Type B pancreatic cell (in vitro differentiated cells): ENCODE data around the gene SKAP1. TPM values are rescaled to one million over a fixed set of nuclear protein-coding genes. Genes with fewer than 3 reads are reported as not detected.
A peak's percentile ranks its signal among the peaks of the same experiment; 100 is the strongest.

Experiments used
- DNase-seq: peaks from one replicate; pipeline ENCODE4 v3.0.0; 2021; ENCODE audit warnings: mixed read lengths; ENCODE audit not compliant: unreplicated experiment; ENCODE audit errors: extremely low spot score
- H3K27ac Mint-ChIP-seq: 2 replicates; pipeline ENCODE4 v1.8.0; 2021; ENCODE audit warnings: mild to moderate bottlenecking, mixed read lengths
- H3K27me3 Mint-ChIP-seq: 2 replicates; pipeline ENCODE4 v1.8.0; 2021; ENCODE audit warnings: mixed read lengths
- H3K36me3 Mint-ChIP-seq: 2 replicates; pipeline ENCODE4 v1.8.0; 2021; ENCODE audit warnings: mixed read lengths
- H3K4me1 Mint-ChIP-seq: one replicate; pipeline ENCODE4 v1.8.0; 2021; ENCODE audit warnings: mixed read lengths; ENCODE audit not compliant: unreplicated experiment
- H3K4me3 Mint-ChIP-seq: 2 replicates; pipeline ENCODE4 v1.8.0; 2021; ENCODE audit warnings: mild to moderate bottlenecking, mixed read lengths
- H3K9me3 Mint-ChIP-seq: 2 replicates; pipeline ENCODE4 v1.8.0; 2021; ENCODE audit warnings: mixed read lengths
- total RNA-seq: library from RNA; stranded (reverse); gene quantifications from 2 replicates; pipeline ENCODE4 v1.2.1, GENCODE V29; 2021; ENCODE audit warnings: low replicate concordance
- TF ChIP-seq, protein P1 (sequence below): fragments of 200-600 bp; sonication (generic); conservative IDR thresholded peaks from 2 replicates; pipeline ENCODE4 v1.5.0; 2021; ENCODE audit warnings: antibody characterized with exemption, mild to moderate bottlenecking

Gene SKAP1
- total RNA-seq, 1 donor from 2014 or later, result 0.43 TPM

GRCh38 chr17:48240562-48241130, 189.4 kb downstream of the SKAP1 start:
- no peaks in the 10 kb centered on the region for H3K27me3 Mint-ChIP-seq
- no peak overlapping the region for H3K4me3 Mint-ChIP-seq
- no peaks in the 10 kb centered on the region for H3K36me3 Mint-ChIP-seq
- H3K4me1 Mint-ChIP-seq, result peaks cover 36% of the 10 kb centered on the region
- H3K27ac Mint-ChIP-seq, result no peak overlapping the region
- DNase-seq, result no peak
- TF ChIP-seq, protein P1, sequence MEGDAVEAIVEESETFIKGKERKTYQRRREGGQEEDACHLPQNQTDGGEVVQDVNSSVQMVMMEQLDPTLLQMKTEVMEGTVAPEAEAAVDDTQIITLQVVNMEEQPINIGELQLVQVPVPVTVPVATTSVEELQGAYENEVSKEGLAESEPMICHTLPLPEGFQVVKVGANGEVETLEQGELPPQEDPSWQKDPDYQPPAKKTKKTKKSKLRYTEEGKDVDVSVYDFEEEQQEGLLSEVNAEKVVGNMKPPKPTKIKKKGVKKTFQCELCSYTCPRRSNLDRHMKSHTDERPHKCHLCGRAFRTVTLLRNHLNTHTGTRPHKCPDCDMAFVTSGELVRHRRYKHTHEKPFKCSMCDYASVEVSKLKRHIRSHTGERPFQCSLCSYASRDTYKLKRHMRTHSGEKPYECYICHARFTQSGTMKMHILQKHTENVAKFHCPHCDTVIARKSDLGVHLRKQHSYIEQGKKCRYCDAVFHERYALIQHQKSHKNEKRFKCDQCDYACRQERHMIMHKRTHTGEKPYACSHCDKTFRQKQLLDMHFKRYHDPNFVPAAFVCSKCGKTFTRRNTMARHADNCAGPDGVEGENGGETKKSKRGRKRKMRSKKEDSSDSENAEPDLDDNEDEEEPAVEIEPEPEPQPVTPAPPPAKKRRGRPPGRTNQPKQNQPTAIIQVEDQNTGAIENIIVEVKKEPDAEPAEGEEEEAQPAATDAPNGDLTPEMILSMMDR, result no peak
- no peaks in the 10 kb centered on the region for H3K9me3 Mint-ChIP-seq

GRCh38 chr17:48240122-48240521, 189.9 kb downstream of the SKAP1 start:
- TF ChIP-seq, protein P1, result no peak
- Mint-ChIP-seq H3K27ac (peak overlapping the region; percentile 10), H3K4me3 (no peak overlapping the region), H3K4me1 (peaks cover 36% of the 10 kb centered on the region), H3K27me3 (peaks cover under 1% of the 10 kb centered on the region), H3K9me3 (no peaks in the 10 kb centered on the region), H3K36me3 (no peaks in the 10 kb centered on the region)
- no peak for DNase-seq

DNA sequence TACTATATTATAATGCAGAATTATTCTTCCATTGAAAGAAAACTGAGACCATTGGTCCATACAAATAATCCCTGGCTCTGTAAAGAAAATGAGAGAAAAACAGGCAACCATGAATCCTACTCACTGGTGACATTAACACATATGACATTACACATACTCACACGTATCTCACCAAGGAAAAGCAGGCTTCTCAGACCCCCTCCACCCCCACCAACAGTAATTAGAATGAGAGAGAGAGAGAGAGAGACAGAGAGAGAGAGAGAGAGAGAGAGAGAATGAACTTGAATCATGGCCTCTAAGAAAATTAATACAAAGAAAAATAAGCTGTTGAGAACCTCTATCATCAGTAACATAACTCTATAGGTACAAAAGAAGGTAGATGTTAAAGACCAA, 190.4 kb downstream of the SKAP1 start:
- TF ChIP-seq, protein P1, result no peak
- H3K4me3 Mint-ChIP-seq, result no peak overlapping the region
- peak overlapping the region; percentile 10 for H3K27ac Mint-ChIP-seq
- no peaks in the 10 kb centered on the region for H3K36me3 Mint-ChIP-seq
- peaks cover 35% of the 10 kb centered on the region for H3K4me1 Mint-ChIP-seq
- peaks cover 4% of the 10 kb centered on the region for H3K27me3 Mint-ChIP-seq
- no peaks in the 10 kb centered on the region for H3K9me3 Mint-ChIP-seq
- DNase-seq, result no peak

DNA sequence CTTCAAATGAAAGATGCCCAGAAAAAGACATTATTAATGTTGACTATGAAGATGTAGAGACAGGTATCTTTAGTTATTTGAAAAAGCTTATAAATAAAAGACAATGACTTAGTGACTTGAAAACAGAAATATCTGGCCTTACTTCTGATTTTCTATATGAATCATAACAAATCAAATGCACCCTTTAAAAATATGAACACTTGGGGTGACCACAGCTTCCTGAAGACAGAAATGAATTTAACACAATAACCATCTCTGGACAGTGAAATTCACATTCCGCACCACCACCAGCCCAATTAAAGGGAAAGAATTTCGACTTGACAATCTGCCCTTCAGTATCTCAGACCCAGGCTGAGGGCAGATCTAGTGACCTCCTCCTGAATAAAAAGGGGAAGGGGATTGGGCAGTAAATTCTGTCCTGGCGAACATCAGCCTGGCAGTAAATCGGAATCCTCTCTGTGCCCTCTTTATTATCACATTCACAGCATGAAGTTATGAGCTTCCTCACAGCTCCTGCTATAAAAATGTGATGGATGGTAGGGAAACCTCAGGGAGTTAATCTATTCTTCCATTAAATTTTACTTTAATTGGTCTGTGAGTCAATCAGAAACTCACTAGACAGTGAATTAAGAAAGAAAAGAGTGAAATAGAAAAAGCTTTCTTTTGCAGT, 190.9 kb downstream of the SKAP1 start:
- TF ChIP-seq, protein P1, result no peak
- peaks cover 4% of the 10 kb centered on the region for H3K27me3 Mint-ChIP-seq
- DNase-seq, result no peak
- no peak overlapping the region for H3K4me3 Mint-ChIP-seq
- H3K9me3 Mint-ChIP-seq, result no peaks in the 10 kb centered on the region
- H3K27ac Mint-ChIP-seq, result peak overlapping the region; percentile 10
- no peaks in the 10 kb centered on the region for H3K36me3 Mint-ChIP-seq
- peaks cover 30% of the 10 kb centered on the region for H3K4me1 Mint-ChIP-seq

- H3K4me1 Mint-ChIP-seq, result peaks cover 22% of the 10 kb centered on the region
- no peak overlapping the region for H3K27ac Mint-ChIP-seq
- no peaks in the 10 kb centered on the region for H3K36me3 Mint-ChIP-seq
- TF ChIP-seq, protein P1, result no peak
- H3K27me3 Mint-ChIP-seq, result peaks cover 7% of the 10 kb centered on the region
- H3K9me3 Mint-ChIP-seq, result no peaks in the 10 kb centered on the region
- no peak for DNase-seq
- no peak overlapping the region for H3K4me3 Mint-ChIP-seq
Measured at GRCh38 chr17:48237456-48237855, 192.6 kb downstream of the SKAP1 start.
